Measurements from ENCODE around the gene IHH.

- TF ChIP-seq SUZ12 (IDR thresholded peaks at IDR 0.05; ENCODE audit: extremely low read depth, insufficient read depth, insufficient read length), result no peak
- TF ChIP-seq ZNF274 (IDR thresholded peaks at IDR 0.05; ENCODE audit: low read depth, low read length), result no peak
Measured at GRCh38 chr2:219029829-219030165, 30.9 kb downstream of the IHH start.
